Measurements from ENCODE around the gene ASTL.

GRCh38 chr2:96184989-96185388 lies 46.7 kb upstream of the ASTL start:
- TF ChIP-seq, protein P1, sequence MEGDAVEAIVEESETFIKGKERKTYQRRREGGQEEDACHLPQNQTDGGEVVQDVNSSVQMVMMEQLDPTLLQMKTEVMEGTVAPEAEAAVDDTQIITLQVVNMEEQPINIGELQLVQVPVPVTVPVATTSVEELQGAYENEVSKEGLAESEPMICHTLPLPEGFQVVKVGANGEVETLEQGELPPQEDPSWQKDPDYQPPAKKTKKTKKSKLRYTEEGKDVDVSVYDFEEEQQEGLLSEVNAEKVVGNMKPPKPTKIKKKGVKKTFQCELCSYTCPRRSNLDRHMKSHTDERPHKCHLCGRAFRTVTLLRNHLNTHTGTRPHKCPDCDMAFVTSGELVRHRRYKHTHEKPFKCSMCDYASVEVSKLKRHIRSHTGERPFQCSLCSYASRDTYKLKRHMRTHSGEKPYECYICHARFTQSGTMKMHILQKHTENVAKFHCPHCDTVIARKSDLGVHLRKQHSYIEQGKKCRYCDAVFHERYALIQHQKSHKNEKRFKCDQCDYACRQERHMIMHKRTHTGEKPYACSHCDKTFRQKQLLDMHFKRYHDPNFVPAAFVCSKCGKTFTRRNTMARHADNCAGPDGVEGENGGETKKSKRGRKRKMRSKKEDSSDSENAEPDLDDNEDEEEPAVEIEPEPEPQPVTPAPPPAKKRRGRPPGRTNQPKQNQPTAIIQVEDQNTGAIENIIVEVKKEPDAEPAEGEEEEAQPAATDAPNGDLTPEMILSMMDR (IDR thresholded peaks at IDR 0.05 in 2 of 3, conservative IDR thresholded peaks at IDR 0.05 in 1 of 3; ENCODE audit: borderline replicate concordance in 1 of 3, insufficient read depth in 1 of 3, low read depth in 2 of 3, low read length in 2 of 3), result no peak
- no peak for TF ChIP-seq POLR2AphosphoS5 (IDR thresholded peaks at IDR 0.05; ENCODE audit: low read depth, low read length)
- no peak for TF ChIP-seq POLR2A (IDR thresholded peaks at IDR 0.05; ENCODE audit: borderline replicate concordance, extremely low read depth, insufficient read depth, insufficient read length)
- TF ChIP-seq EZH2 (IDR thresholded peaks at IDR 0.05), result no peak
- TF ChIP-seq JUND (IDR thresholded peaks at IDR 0.05), result no peak
- TF ChIP-seq, protein P2, sequence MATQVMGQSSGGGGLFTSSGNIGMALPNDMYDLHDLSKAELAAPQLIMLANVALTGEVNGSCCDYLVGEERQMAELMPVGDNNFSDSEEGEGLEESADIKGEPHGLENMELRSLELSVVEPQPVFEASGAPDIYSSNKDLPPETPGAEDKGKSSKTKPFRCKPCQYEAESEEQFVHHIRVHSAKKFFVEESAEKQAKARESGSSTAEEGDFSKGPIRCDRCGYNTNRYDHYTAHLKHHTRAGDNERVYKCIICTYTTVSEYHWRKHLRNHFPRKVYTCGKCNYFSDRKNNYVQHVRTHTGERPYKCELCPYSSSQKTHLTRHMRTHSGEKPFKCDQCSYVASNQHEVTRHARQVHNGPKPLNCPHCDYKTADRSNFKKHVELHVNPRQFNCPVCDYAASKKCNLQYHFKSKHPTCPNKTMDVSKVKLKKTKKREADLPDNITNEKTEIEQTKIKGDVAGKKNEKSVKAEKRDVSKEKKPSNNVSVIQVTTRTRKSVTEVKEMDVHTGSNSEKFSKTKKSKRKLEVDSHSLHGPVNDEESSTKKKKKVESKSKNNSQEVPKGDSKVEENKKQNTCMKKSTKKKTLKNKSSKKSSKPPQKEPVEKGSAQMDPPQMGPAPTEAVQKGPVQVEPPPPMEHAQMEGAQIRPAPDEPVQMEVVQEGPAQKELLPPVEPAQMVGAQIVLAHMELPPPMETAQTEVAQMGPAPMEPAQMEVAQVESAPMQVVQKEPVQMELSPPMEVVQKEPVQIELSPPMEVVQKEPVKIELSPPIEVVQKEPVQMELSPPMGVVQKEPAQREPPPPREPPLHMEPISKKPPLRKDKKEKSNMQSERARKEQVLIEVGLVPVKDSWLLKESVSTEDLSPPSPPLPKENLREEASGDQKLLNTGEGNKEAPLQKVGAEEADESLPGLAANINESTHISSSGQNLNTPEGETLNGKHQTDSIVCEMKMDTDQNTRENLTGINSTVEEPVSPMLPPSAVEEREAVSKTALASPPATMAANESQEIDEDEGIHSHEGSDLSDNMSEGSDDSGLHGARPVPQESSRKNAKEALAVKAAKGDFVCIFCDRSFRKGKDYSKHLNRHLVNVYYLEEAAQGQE (IDR thresholded peaks at IDR 0.05; ENCODE audit: low read depth), result no peak
- no peak for TF ChIP-seq MAX (IDR thresholded peaks at IDR 0.05)
- TF ChIP-seq EGR1 (IDR thresholded peaks at IDR 0.05; ENCODE audit: low read depth), result no peak
- no peak for TF ChIP-seq SP1 (IDR thresholded peaks at IDR 0.05; ENCODE audit: low read depth)
- TF ChIP-seq ZNF274 (IDR thresholded peaks at IDR 0.05; ENCODE audit: low read depth, low read length), result no peak
- TF ChIP-seq SRF (IDR thresholded peaks at IDR 0.05; ENCODE audit: low read depth), result no peak
- TF ChIP-seq CBX3 (IDR thresholded peaks at IDR 0.05; ENCODE audit: low read depth), result no peak
- no peak for TF ChIP-seq TCF7L2 (IDR thresholded peaks at IDR 0.05; ENCODE audit: borderline replicate concordance, extremely low read depth, insufficient read depth, insufficient read length)
